CD4-positive, alpha-beta T cell (primary cell): Measurements from ENCODE around the gene ATG16L1. TPM values are rescaled to one million over a fixed set of nuclear protein-coding genes. Genes with fewer than 3 reads are reported as not detected.

ENCODE experiments used
- ATAC-seq: fragments of 200-7000 bp; cut with Tn5 transposase; one replicate; pipeline ENCODE4 v1.10.0; 2022; ENCODE audit warnings: mild to moderate bottlenecking; ENCODE audit not compliant: poor library complexity
- CTCF ChIA-PET: fragments of 350-600 bp; sonication (Branson Sonifier 250); formaldehyde crosslinking; loops from one replicate; lab custom pipeline; 2021; ENCODE audit warnings: antibody characterized with exemption, inconsistent platforms; lab: Charles Lee
- POLR2A ChIA-PET: fragments of 350-600 bp; sonication (Branson Sonifier 250); formaldehyde crosslinking; loops from one replicate; lab custom pipeline; 2021; ENCODE audit warnings: antibody characterized with exemption, inconsistent platforms; lab: Charles Lee
- DNase-seq, 14 experiments: peaks; one replicate each; pipeline ENCODE4 v3.0.0-alpha.2; 2013 to 2020; ENCODE audit warnings: mixed read lengths in 2 of 14
- H3K27ac ChIP-seq, 2 donors: one replicate each; pipeline versions ENCODE4 v1.5.1 to v1.7.0; 2013; ENCODE audit warnings: low read length in 2 of 2, low read depth in 1 of 2, mild to moderate bottlenecking in 1 of 2
- H3K27me3 ChIP-seq, 2 experiments: 1 replicate in 1 of 2; 2 replicates in 1 of 2; pipeline versions ENCODE4 v1.6.1 to v1.7.0; 2013; ENCODE audit warnings: low read length in 2 of 2, control low read depth in 1 of 2, mild to moderate bottlenecking in 1 of 2, moderate library complexity in 1 of 2; ENCODE audit not compliant: insufficient read depth in 2 of 2, control insufficient read depth in 1 of 2
- H3K36me3 ChIP-seq: one replicate; pipeline ENCODE4 v1.6.1; 2013; ENCODE audit warnings: low read length, control low read depth; ENCODE audit not compliant: insufficient read depth
- H3K4me1 ChIP-seq: one replicate; pipeline ENCODE4 v1.6.1; 2013; ENCODE audit warnings: low read length, control low read depth; ENCODE audit not compliant: insufficient read depth
- H3K4me3 ChIP-seq: one replicate; pipeline ENCODE4 v1.5.1; 2013; ENCODE audit warnings: mild to moderate bottlenecking, low read length, moderate library complexity
- H3K9me3 ChIP-seq, 2 experiments: 1 replicate in 1 of 2; 2 replicates in 1 of 2; pipeline versions ENCODE4 v1.6.1 to v1.7.0; 2013; ENCODE audit warnings: low read length in 2 of 2, mild to moderate bottlenecking in 2 of 2, control low read depth in 1 of 2, moderate library complexity in 1 of 2; ENCODE audit not compliant: control insufficient read depth in 1 of 2, insufficient read depth in 1 of 2
- H3K27ac Mint-ChIP-seq: one replicate; pipeline ENCODE4 v1.8.0; 2020; ENCODE audit warnings: mixed read lengths
- H3K27me3 Mint-ChIP-seq: one replicate; pipeline ENCODE4 v1.8.0; 2021; ENCODE audit warnings: mixed read lengths
- H3K36me3 Mint-ChIP-seq: one replicate; pipeline ENCODE4 v1.8.0; 2021; ENCODE audit warnings: low read depth, mixed read lengths
- H3K4me1 Mint-ChIP-seq: one replicate; pipeline ENCODE4 v1.8.0; 2021; ENCODE audit warnings: low read depth, mixed read lengths
- H3K4me3 Mint-ChIP-seq: one replicate; pipeline ENCODE4 v1.8.0; 2020; ENCODE audit warnings: mild to moderate bottlenecking, mixed read lengths
- H3K9me3 Mint-ChIP-seq: one replicate; pipeline ENCODE4 v1.8.0; 2020; ENCODE audit warnings: mixed read lengths
- intact Hi-C, 2 experiments: fragments of 100-400 bp; cut with DNase I in 1 of 2; cut with micrococcal nuclease in 1 of 2; formaldehyde crosslinking; loops; one replicate each; pipeline versions ENCODE4 v1.15.1 to v1.9.0; 2023 to 2025; cut with DNase I, micrococcal nuclease
- total RNA-seq, 174 experiments: library from RNA in 2 of 174; stranded (reverse) in 2 of 174; gene quantifications; one replicate each; pipeline ENCODE4 v1.2.3 and lab custom pipeline; 2021 to 2026
- TF ChIP-seq, protein P1 (sequence below): fragments of 200-600 bp; IDR thresholded peaks from one replicate; pipeline ENCODE4 v1.8.0; 2022; ENCODE audit warnings: antibody characterized with exemption, mild to moderate bottlenecking

Gene ATG16L1
- total RNA-seq, 2 experiments from 2014 or later, result 134 to 135 TPM

DNA sequence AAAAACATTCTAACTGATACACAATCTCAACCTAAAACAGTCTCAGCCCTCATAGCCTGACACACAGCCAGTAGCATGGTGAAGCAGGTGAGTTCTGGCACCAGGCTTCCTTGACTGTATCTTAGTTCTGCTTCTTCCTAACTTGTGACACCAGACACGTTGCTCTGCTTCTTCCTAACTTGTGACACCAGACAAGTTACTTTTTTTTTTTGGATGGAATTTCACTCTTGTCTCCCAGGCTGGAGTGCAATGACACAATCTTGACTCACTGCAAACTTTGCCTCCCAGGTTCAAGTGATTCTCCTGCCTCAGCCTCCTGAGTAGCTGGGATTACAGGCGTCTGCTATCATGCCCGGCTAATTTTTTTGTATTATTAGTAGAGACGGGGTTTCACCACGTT is 6.7 kb upstream of the ATG16L1 start:
- H3K27ac Mint-ChIP-seq, result peak overlapping the region; percentile 65
- H3K36me3 ChIP-seq, result no peaks in the 10 kb centered on the region
- POLR2A ChIA-PET, result interaction anchor here (0.7 kb wide), 1 partner anchor 1221 kb away, joined by 3 read pairs; no protein-coding TSS in a partner anchor

DNA sequence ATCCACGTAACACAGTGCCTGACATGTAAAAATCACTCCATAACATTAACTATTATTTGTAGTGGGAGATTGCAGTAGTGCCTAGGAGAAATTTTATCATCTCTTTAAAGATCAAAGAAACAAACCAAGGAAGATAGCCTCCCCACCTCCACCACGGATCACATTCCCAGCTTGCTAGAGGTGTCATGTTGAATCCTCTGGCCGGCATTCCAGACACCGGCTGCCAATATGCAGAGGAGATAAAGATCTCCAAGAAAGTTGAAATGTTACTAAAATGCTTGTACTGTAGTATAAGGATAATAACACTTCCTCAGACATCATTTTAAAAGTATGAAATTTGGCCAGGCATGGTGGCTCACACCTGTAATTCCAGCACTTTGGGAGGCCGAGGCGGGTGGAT is 6.1 kb upstream of the ATG16L1 start:
- no peak for DNase-seq
- no peak overlapping the region for H3K4me3 ChIP-seq
- no peak overlapping the region for H3K27ac ChIP-seq
- intact Hi-C loops, result loop anchor here in 1 of 2 experiments (5.0 kb wide), 1 partner anchor 163 kb away; no protein-coding TSS in a partner anchor
- H3K27ac Mint-ChIP-seq, result peak overlapping the region; percentile 65
- ChIA-PET CTCF (interaction anchor here (1.4 kb wide), 1 partner anchor 23 kb away, joined by 3 read pairs; no protein-coding TSS in a partner anchor), POLR2A (interaction anchor here (0.7 kb wide), 1 partner anchor 1222 kb away, joined by 3 read pairs; no protein-coding TSS in a partner anchor)
- H3K27me3 ChIP-seq, result no peaks in the 10 kb centered on the region
- TF ChIP-seq, protein P1, sequence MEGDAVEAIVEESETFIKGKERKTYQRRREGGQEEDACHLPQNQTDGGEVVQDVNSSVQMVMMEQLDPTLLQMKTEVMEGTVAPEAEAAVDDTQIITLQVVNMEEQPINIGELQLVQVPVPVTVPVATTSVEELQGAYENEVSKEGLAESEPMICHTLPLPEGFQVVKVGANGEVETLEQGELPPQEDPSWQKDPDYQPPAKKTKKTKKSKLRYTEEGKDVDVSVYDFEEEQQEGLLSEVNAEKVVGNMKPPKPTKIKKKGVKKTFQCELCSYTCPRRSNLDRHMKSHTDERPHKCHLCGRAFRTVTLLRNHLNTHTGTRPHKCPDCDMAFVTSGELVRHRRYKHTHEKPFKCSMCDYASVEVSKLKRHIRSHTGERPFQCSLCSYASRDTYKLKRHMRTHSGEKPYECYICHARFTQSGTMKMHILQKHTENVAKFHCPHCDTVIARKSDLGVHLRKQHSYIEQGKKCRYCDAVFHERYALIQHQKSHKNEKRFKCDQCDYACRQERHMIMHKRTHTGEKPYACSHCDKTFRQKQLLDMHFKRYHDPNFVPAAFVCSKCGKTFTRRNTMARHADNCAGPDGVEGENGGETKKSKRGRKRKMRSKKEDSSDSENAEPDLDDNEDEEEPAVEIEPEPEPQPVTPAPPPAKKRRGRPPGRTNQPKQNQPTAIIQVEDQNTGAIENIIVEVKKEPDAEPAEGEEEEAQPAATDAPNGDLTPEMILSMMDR, result no peak
- no peaks in the 10 kb centered on the region for H3K36me3 Mint-ChIP-seq
- H3K4me1 Mint-ChIP-seq, result peaks cover 65% of the 10 kb centered on the region
- no peaks in the 10 kb centered on the region for H3K9me3 Mint-ChIP-seq
- H3K36me3 ChIP-seq, result no peaks in the 10 kb centered on the region
- H3K4me1 ChIP-seq, result peaks cover 64% of the 10 kb centered on the region
- ATAC-seq, result no peak
- no peaks in the 10 kb centered on the region for H3K27me3 Mint-ChIP-seq
- H3K9me3 ChIP-seq, result no peaks in the 10 kb centered on the region
- H3K4me3 Mint-ChIP-seq, result no peak overlapping the region

More for the DNA sequence above, 6.7 kb upstream of the ATG16L1 start:
- ATAC-seq (no peak), DNase-seq (peak in 1 of 14 experiments; percentile 27)
- no peaks in the 10 kb centered on the region for H3K27me3 ChIP-seq
- H3K4me1 ChIP-seq, result peaks cover 64% of the 10 kb centered on the region
- no peaks in the 10 kb centered on the region for H3K9me3 ChIP-seq
- CTCF ChIA-PET, result no interaction called here
- Mint-ChIP-seq H3K4me1 (peaks cover 64% of the 10 kb centered on the region), H3K36me3 (no peaks in the 10 kb centered on the region), H3K27me3 (no peaks in the 10 kb centered on the region), H3K9me3 (no peaks in the 10 kb centered on the region), H3K4me3 (no peak overlapping the region)
- H3K27ac ChIP-seq, result no peak overlapping the region
- intact Hi-C loops, result loop anchor here in 1 of 2 experiments (5.0 kb wide), 1 partner anchor 163 kb away; no protein-coding TSS in a partner anchor
- no peak overlapping the region for H3K4me3 ChIP-seq
- TF ChIP-seq, protein P1, result no peak

DNA sequence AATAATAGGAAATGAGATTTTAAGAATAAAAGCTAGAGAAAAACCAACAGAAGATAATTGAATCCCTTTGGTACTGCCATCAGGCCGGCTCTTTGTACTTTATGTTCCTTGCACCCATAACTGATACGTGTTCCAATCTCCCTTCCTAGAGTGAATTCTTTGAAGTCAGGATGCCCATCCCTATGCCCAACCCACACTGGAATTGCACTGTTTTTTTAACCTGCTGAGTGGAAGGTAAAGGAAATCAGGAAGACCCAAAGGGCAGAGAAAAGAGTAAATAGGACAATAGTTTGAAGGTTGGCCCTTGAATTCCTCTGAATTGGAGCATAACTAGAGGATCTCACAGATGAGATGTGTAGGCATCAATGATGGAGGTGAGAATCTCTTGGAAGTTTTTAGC is 4.4 kb upstream of the ATG16L1 start:
- ChIA-PET POLR2A (interaction anchor here (1.5 kb wide), 1 partner anchor 21 kb away, joined by 4 read pairs; no protein-coding TSS in a partner anchor), CTCF (interaction anchor here (0.7 to 1.1 kb wide), 2 partner anchors 16 to 172 kb away, joined by 3 read pairs; no protein-coding TSS in a partner anchor)
- H3K4me3 ChIP-seq, result no peak overlapping the region
- no peak overlapping the region for H3K4me3 Mint-ChIP-seq
- peak overlapping the region; percentile 74 to 80 for H3K27ac ChIP-seq
- no peaks in the 10 kb centered on the region for H3K27me3 Mint-ChIP-seq
- no peak for ATAC-seq
- intact Hi-C loops, result loop anchor here (2.0 to 5.0 kb wide), 2 partner anchors 16 to 165 kb away; no protein-coding TSS in a partner anchor
- H3K4me1 ChIP-seq, result peaks cover 57% of the 10 kb centered on the region
- no peak for DNase-seq
- H3K9me3 ChIP-seq, result no peaks in the 10 kb centered on the region
- H3K36me3 Mint-ChIP-seq, result peaks cover 11% of the 10 kb centered on the region
- H3K4me1 Mint-ChIP-seq, result peaks cover 61% of the 10 kb centered on the region
- H3K36me3 ChIP-seq, result no peaks in the 10 kb centered on the region
- TF ChIP-seq, protein P1, result no peak
- peak overlapping the region; percentile 87 for H3K27ac Mint-ChIP-seq
- H3K9me3 Mint-ChIP-seq, result no peaks in the 10 kb centered on the region
- no peaks in the 10 kb centered on the region for H3K27me3 ChIP-seq
